PC-9 (cell line): Measurements from ENCODE around the gene TMEM115. TPM values are rescaled to one million over a fixed set of nuclear protein-coding genes. Genes with fewer than 3 reads are reported as not detected.

Experiments used
- BruUV-seq: library from RNA; stranded (reverse); fragments of 400-500 nt; replicated peaks from 2 replicates; lab custom pipeline; 2021; lab: Mats Ljungman, UMichigan
- CTCF ChIA-PET: fragments of 300-600 bp; sonication (Branson Sonifier 250); formaldehyde crosslinking; loops from one replicate; lab custom pipeline; 2022; ENCODE audit warnings: antibody characterized with exemption; lab: Charles Lee
- POLR2A ChIA-PET: fragments of 300-600 bp; sonication (Branson Sonifier 250); formaldehyde crosslinking; loops from one replicate; lab custom pipeline; 2022; ENCODE audit warnings: antibody characterized with exemption; ENCODE audit not compliant: unreplicated experiment; lab: Charles Lee
- DNase-seq, 2 experiments: peaks; one replicate each; pipeline versions ENCODE4 v3.0.0 to v3.0.0-alpha.2; 2015 to 2022; ENCODE audit warnings: mixed read lengths in 1 of 2
- H2AFZ ChIP-seq: fragments of 200-600 bp; sonication (generic); 2 replicates; pipeline ENCODE4 v1.8.1; 2017; ENCODE audit warnings: antibody characterized with exemption
- H3F3A ChIP-seq: fragments of 200-600 bp; sonication (generic); 2 replicates; pipeline ENCODE4 v1.8.1; 2017; ENCODE audit warnings: antibody characterized with exemption, mild to moderate bottlenecking, low read depth; ENCODE audit not compliant: insufficient read depth
- H3K27ac ChIP-seq: fragments of 200-600 bp; sonication (generic); 2 replicates; pipeline ENCODE4 v1.6.1; 2016; ENCODE audit warnings: mixed run types
- H3K27me3 ChIP-seq: fragments of 200-600 bp; sonication (generic); 2 replicates; pipeline ENCODE4 v1.6.1; 2016; ENCODE audit warnings: low read depth, mixed run types; ENCODE audit not compliant: insufficient read depth
- H3K36me3 ChIP-seq: fragments of 200-600 bp; sonication (generic); 2 replicates; pipeline ENCODE4 v1.6.1; 2016; ENCODE audit warnings: low read depth, mixed run types
- H3K4me1 ChIP-seq: fragments of 200-600 bp; sonication (generic); replicated peaks from 2 replicates; pipeline ENCODE4 v1.6.1; 2016; ENCODE audit warnings: mixed run types; ENCODE audit not compliant: insufficient read depth
- H3K4me2 ChIP-seq: fragments of 200-600 bp; sonication (generic); 2 replicates; pipeline ENCODE4 v1.6.1; 2017; ENCODE audit warnings: mixed run types
- H3K4me3 ChIP-seq: fragments of 200-600 bp; sonication (generic); 2 replicates; pipeline ENCODE4 v1.6.1; 2016; ENCODE audit warnings: mixed run types
- H3K79me2 ChIP-seq: fragments of 200-600 bp; sonication (generic); 2 replicates; pipeline ENCODE4 v1.6.1; 2017; ENCODE audit warnings: low read depth, mixed run types
- H3K9me2 ChIP-seq: fragments of 200-600 bp; sonication (generic); 2 replicates; pipeline ENCODE4 v1.8.1; 2017; ENCODE audit warnings: mild to moderate bottlenecking; ENCODE audit not compliant: insufficient read depth
- H3K9me3 ChIP-seq: fragments of 200-600 bp; sonication (generic); 2 replicates; pipeline ENCODE4 v1.8.1; 2016; ENCODE audit warnings: low read depth; ENCODE audit not compliant: insufficient read depth
- H4K20me1 ChIP-seq: fragments of 200-600 bp; sonication (generic); 2 replicates; pipeline ENCODE4 v1.8.1; 2017; ENCODE audit not compliant: insufficient read depth
- EZH2 ChIP-seq: fragments of 200-600 bp; sonication (generic); IDR thresholded peaks from 2 replicates; pipeline ENCODE4 v1.8.0; 2017; ENCODE audit warnings: antibody characterized with exemption, low read depth
- intact Hi-C: fragments of 100-400 bp; cut with micrococcal nuclease; formaldehyde crosslinking; loops from one replicate; pipeline ENCODE4 v1.10.0; 2022; ENCODE audit not compliant: unreplicated experiment
- total RNA-seq: library from RNA; stranded (reverse); gene quantifications from 2 replicates; pipeline ENCODE4 v1.2.3, GENCODE V29; 2021
- TF ChIP-seq, protein P1 (sequence below): fragments of 200-600 bp; sonication (generic); conservative IDR thresholded peaks from 2 replicates; pipeline ENCODE4 v1.6.1; 2017; ENCODE audit warnings: mixed run types, antibody characterized with exemption, mild to moderate bottlenecking, moderate library complexity

Gene TMEM115
- total RNA-seq, 1 experiment from 2014 or later, result 35.2 TPM

DNA sequence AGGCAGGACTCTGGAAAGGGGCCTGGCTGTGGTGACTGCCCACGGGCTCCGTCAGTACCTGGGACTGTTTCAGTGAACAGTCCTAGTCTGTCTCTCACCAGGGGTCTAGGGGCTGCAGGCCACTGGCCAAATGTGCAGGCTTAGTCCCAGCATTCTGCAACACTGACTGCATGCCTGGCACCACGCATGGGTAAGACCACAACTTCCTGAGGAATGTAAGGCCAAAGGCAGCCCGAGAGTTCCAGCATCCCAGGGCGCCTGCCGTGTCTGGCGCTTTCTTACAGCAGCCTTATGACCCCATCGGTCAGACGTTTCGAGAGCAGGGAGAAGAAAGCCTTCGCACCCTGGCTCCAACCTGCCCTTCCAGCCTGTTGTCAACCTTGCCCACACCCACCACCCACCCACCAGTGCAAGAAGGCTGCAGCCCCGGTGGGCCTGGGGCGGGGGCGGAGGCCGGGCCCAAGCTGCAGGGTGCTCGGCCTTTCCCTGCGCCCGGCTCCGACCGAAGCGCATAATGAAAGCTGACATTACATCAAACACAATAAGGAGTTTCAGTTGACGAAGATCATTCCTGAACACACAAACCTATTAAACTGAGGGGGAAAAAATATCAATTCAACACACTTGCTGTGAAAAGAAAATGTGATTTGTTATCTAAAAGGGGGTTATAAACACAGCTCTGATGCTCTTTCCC, 29.5 kb upstream of the TMEM115 start:
- no peak for TF ChIP-seq EZH2
- TF ChIP-seq, protein P1, sequence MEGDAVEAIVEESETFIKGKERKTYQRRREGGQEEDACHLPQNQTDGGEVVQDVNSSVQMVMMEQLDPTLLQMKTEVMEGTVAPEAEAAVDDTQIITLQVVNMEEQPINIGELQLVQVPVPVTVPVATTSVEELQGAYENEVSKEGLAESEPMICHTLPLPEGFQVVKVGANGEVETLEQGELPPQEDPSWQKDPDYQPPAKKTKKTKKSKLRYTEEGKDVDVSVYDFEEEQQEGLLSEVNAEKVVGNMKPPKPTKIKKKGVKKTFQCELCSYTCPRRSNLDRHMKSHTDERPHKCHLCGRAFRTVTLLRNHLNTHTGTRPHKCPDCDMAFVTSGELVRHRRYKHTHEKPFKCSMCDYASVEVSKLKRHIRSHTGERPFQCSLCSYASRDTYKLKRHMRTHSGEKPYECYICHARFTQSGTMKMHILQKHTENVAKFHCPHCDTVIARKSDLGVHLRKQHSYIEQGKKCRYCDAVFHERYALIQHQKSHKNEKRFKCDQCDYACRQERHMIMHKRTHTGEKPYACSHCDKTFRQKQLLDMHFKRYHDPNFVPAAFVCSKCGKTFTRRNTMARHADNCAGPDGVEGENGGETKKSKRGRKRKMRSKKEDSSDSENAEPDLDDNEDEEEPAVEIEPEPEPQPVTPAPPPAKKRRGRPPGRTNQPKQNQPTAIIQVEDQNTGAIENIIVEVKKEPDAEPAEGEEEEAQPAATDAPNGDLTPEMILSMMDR, result no peak; the same call in 1 of the 2 replicates
- no peak for DNase-seq
- no TSS peak for BruUV-seq
- H3K9me3 ChIP-seq, result no peaks in the 10 kb centered on the region
- H3K27me3 ChIP-seq, result no peaks in the 10 kb centered on the region
- H3K9me2 ChIP-seq, result no peaks in the 10 kb centered on the region
- no peaks in the 10 kb centered on the region for H4K20me1 ChIP-seq
- no peak overlapping the region for H3K4me3 ChIP-seq
- no peaks in the 10 kb centered on the region for H3K79me2 ChIP-seq
- H3K27ac ChIP-seq, result no peak overlapping the region
- ChIA-PET POLR2A (no interaction called here), CTCF (no interaction called here)
- intact Hi-C loops, result no loop called here
- no peaks in the 10 kb centered on the region for H3F3A ChIP-seq
- peaks cover 8% of the 10 kb centered on the region; the same call in 1 of the 2 replicates for H3K4me1 ChIP-seq
- H3K4me2 ChIP-seq, result no peak overlapping the region
- no peak overlapping the region for H2AFZ ChIP-seq
- H3K36me3 ChIP-seq, result no peaks in the 10 kb centered on the region

DNA sequence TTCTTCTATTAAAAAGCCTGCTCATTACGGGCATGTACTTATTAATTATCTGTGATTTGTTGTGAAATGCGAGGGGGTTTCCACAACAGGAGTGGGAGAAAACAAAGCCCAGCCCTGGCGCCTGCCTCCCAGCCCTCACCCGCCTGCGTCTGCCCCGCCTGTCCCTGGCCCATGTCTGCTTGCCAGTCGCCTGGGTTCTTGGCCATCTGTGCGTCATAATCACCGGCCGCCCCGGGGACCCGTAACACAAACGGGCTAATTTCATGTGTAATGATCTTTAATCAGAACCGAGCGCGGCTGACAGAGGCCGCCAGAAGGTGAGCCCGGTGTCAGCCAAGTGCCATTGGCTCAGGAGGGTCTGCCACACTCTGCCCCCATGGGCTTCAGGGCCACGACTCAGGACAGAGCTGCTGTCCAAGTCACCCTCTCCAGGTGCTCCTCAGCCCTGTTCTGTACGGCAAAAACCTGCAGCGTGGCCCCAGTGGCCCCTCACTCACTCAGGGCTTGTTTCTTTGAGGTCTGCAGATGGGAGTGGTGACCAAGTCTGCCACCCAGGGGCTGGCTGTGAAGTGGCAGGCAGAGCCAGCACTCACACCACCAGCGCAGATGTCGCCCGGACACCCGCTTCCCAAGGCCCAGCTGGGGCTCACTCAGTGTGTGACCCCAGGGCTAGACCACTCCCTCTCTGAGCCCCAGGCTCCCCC, 28.8 kb upstream of the TMEM115 start:
- ChIA-PET POLR2A (no interaction called here), CTCF (no interaction called here)
- H3K79me2 ChIP-seq, result no peaks in the 10 kb centered on the region
- no peak for DNase-seq
- no peaks in the 10 kb centered on the region for H3K36me3 ChIP-seq
- H2AFZ ChIP-seq, result no peak overlapping the region
- BruUV-seq, result no TSS peak
- H3K9me2 ChIP-seq, result no peaks in the 10 kb centered on the region
- H3K4me1 ChIP-seq, result peaks cover 8% of the 10 kb centered on the region; the same call in 1 of the 2 replicates
- no peak overlapping the region for H3K27ac ChIP-seq
- TF ChIP-seq EZH2, result no peak
- TF ChIP-seq, protein P1, result no peak; the same call in 1 of the 2 replicates
- no peaks in the 10 kb centered on the region; the same call in 1 of the 2 replicates for H4K20me1 ChIP-seq
- no peak overlapping the region for H3K4me3 ChIP-seq
- no peaks in the 10 kb centered on the region for H3K9me3 ChIP-seq
- no peaks in the 10 kb centered on the region for H3F3A ChIP-seq
- H3K27me3 ChIP-seq, result no peaks in the 10 kb centered on the region
- H3K4me2 ChIP-seq, result no peak overlapping the region
- intact Hi-C loops, result no loop called here

GRCh38 chr3:50385754-50386153, 26.4 kb upstream of the TMEM115 start:
- Histone ChIP-seq H3K9me3 (no peaks in the 10 kb centered on the region), H3K4me3 (no peak overlapping the region), H2AFZ (no peak overlapping the region), H3K27ac (no peak overlapping the region), H4K20me1 (no peaks in the 10 kb centered on the region; the same call in 1 of the 2 replicates), H3K27me3 (no peaks in the 10 kb centered on the region), H3K4me1 (no peaks in the 10 kb centered on the region), H3K36me3 (no peaks in the 10 kb centered on the region), H3K9me2 (no peaks in the 10 kb centered on the region), H3K79me2 (no peaks in the 10 kb centered on the region), H3F3A (no peaks in the 10 kb centered on the region), H3K4me2 (no peak overlapping the region)
- no peak for TF ChIP-seq EZH2
- ChIA-PET POLR2A (no interaction called here), CTCF (no interaction called here)
- intact Hi-C loops, result no loop called here
- no peak for DNase-seq
- BruUV-seq, result no TSS peak
